Endothelial cell of umbilical vein (primary cell): ENCODE data around the gene VWCE.
"Not testable (repeated sequence)": the region's sequence is repeated elsewhere in the genome, so short reads cannot be mapped to it uniquely, and the experiment has no call there.

Source experiments
- EZH2 ChIP-seq: IDR thresholded peaks from 2 replicates; pipeline ENCODE4 v1.6.1; 2012; ENCODE audit warnings: borderline replicate concordance, low read depth, mild to moderate bottlenecking, moderate library complexity, low read length, inconsistent platforms; ENCODE audit not compliant: severe bottlenecking
- MYC ChIP-seq: IDR thresholded peaks from one replicate; pipeline ENCODE4 v1.6.1; 2011; ENCODE audit warnings: mild to moderate bottlenecking, low read depth, low read length
- POLR2A ChIP-seq: IDR thresholded peaks from 2 replicates; pipeline ENCODE4 v1.6.1; 2012; ENCODE audit warnings: low read depth, mild to moderate bottlenecking, control low read depth, low read length
- POLR2AphosphoS5 ChIP-seq: IDR thresholded peaks from 2 replicates; pipeline ENCODE4 v1.6.1; 2012; ENCODE audit warnings: low read depth, mild to moderate bottlenecking, control low read depth, low read length, moderate library complexity; ENCODE audit not compliant: insufficient read depth
- TF ChIP-seq, protein P1 (sequence below), 2 donors: IDR thresholded peaks; 1 replicate in 1 of 2; 2 replicates in 1 of 2; pipeline ENCODE4 v1.5.1; 2011; ENCODE audit warnings: low read length in 2 of 2, mild to moderate bottlenecking in 2 of 2, moderate library complexity in 2 of 2, control low read depth in 1 of 2, inconsistent platforms in 1 of 2, low read depth in 1 of 2; ENCODE audit not compliant: insufficient read depth in 1 of 2; ENCODE audit errors: extremely low read depth in 1 of 2
- TF ChIP-seq, protein P2 (sequence below): IDR thresholded peaks from 2 replicates; pipeline ENCODE4 v1.6.1; 2011; ENCODE audit not compliant: insufficient read depth, insufficient read length

DNA sequence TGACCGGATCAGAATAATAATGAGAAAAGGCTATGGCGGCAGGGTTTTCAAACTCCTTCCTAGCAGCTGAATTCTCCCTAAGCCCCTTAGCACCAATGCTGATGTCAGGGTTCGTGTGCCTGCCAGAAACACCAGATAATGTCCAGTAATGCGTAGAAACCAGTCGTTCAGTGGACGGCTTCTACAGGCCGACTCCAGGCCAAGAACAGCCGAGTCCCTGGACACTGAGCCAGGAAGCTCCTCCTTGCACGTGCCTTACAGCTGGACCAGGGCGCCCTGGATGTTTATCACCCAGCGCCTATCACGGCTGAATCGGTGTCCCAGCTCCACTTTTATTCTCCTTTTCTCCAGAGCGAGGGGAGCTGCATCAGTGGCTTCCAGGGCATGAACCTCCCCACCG, 82.9 kb downstream of the VWCE start:
- TF ChIP-seq, protein P1, sequence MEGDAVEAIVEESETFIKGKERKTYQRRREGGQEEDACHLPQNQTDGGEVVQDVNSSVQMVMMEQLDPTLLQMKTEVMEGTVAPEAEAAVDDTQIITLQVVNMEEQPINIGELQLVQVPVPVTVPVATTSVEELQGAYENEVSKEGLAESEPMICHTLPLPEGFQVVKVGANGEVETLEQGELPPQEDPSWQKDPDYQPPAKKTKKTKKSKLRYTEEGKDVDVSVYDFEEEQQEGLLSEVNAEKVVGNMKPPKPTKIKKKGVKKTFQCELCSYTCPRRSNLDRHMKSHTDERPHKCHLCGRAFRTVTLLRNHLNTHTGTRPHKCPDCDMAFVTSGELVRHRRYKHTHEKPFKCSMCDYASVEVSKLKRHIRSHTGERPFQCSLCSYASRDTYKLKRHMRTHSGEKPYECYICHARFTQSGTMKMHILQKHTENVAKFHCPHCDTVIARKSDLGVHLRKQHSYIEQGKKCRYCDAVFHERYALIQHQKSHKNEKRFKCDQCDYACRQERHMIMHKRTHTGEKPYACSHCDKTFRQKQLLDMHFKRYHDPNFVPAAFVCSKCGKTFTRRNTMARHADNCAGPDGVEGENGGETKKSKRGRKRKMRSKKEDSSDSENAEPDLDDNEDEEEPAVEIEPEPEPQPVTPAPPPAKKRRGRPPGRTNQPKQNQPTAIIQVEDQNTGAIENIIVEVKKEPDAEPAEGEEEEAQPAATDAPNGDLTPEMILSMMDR (IDR thresholded peaks at IDR 0.05; ENCODE audit: extremely low read depth in 1 of 2, insufficient read depth in 1 of 2, low read depth in 1 of 2, low read length in 2 of 2): not testable (repeated sequence)
- TF ChIP-seq, protein P2, sequence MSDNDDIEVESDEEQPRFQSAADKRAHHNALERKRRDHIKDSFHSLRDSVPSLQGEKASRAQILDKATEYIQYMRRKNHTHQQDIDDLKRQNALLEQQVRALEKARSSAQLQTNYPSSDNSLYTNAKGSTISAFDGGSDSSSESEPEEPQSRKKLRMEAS: not testable (repeated sequence)
- not testable (repeated sequence) for TF ChIP-seq POLR2AphosphoS5, EZH2, POLR2A, MYC
